ENCODE measurements around the gene TM4SF4.

Gene TM4SF4

DNA sequence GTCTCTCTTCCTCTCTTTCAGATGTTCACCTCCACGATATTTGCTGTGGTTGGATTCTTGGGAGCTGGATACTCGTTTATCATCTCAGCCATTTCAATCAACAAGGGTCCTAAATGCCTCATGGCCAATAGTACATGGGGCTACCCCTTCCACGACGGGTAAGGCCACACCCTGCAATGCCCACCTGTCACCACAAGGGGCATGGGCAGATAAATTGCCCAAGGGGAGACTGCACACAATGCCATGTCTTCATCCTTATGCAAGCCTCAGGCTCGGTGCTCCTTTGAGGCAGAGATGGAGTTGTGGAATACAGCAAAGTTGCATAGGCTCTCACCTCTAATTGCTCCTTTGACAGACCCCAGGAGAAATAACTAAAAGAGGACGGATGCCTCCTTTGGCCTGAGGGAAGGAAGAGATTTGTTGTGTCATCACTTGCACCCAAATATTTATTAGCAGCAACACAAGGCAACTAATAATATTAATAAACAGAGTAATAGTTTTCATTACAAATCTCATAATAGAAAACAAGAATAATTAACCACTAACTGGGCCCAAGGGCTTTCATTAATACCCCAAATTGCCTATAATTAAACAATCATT lies 13.2 kb downstream of the TM4SF4 start:
- DNase-seq: peak; percentile 10 to 54

DNA sequence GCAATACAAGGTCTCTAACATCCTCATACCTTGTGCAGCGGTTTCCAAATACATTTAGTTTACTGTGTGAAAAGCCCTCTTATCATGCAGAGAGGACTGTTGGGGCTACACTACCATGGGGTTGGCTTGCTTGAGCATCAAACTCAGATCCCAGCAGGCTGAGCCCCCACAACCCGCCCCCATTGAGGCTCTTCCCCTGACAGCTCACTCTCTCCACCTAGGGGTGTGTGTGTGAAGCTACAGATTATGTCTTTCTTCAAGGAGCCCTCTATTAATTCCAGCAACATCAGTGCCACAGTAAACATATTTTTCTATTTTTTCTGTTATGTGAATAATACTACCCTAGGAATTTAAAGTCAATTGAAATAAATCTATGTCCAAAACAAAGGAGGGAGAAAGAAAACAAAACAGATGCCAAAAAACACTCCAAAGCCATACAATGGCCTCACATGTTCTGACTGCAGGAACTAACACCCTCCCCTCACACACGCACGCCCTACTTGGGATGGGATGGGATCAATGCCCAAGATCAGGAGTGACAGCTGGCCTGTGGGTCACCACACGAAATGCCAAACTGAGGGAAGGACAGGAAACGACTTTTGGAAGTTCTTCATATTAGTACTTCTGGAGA lies 14.7 kb downstream of the TM4SF4 start:
- peak; percentile 34 to 45 for DNase-seq

DNA sequence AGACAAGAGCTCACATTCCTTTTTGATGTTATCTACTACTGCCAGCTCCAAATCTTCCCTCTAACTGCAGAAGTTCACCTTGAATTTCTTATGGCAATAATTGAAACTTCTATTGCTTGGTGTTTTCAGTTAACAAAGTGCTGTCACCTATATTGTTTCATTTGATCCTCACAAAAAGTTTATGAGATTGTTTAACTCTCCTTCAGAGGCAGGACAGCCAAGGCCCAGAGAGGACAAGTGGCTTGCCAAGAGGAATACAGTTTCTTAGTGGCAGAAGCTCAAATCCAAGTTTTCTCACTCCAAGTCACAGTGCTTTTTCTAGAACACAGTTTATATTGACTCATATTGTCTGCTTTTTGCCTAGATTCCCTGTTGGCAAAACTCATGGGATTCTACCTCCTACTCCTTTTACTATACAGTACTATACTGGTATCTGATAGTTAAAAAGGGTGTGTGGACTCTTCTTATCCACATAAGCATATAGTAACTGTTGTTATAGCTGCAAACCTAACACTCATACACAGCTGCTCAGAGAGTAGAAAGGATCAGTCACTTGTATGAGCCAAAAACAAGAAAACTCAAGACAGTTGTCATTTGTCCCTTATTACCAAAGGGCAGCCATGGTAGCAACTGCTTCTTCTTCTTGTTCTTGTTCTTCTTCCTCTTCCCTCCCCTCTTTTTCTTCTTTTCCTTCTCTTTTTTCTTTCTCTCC lies 15.9 kb downstream of the TM4SF4 start:
- DNase-seq: no peak

DNA sequence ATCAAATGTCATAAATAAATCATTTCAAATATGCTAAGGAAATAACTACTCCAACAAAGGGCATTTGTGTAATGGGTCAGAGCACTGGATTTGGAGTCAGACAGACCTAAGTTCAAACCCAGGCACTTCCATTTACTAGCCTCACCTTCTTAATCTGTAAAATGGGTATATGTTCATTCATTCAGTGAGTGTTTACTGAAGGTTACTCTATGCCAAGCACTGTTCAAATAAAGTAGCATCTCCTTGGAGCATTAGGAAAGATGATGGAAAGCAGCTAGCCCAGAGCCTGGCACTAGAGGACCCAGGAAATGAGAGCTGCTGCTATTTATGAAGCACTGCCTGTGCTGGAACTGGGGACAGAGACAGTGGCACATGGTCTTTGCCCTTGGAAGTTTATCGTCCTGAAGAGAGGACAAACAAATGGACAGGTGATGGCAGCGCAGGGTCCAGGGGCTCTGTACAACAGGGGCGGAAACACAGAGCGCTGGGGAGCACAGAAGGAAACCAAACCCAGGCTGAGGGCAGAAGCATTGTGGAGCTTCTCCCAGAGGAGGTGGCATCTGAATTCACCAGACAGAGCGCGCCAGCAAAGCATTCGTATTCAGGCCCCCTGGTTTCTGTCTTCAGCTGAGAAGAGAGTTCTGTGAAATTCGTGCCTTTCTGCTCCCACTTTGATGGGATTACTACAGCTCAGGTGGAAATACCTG lies 19.0 kb downstream of the TM4SF4 start:
- peak; percentile 51 to 72 for DNase-seq

DNA sequence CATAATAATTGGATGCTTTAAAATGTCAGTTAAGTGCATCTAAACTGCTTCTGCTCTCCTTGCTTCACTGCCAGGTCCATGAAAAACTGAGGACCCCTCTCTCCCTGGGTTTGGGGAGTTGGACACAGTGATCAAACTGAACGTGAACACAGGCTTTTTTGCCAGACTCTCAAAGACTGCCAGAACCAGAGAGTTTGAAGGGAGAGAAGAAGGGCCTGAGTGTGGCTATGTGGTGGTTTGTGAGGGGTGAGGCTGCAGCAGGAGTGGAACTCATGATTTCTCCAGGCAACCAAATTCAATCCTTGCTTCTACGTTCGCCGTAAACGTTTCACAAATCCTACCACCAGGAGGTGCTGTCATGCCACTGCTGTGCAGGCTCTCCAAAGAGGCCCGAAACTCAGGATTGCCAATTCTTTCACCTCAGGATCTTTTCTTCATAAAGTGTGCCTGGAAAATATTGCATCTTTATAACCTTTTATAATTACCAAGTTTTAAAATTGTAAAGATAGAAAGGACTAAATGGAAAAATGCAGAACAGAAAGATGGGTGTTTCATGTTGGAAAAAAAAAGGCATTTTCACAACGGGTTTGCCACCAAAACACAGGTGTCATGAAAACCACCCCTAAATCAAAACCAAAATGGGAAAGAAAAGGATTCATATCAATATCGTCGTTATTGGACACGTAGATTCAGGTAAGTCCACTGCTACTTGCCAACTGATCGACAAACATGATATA lies 19.7 kb downstream of the TM4SF4 start:
- peak; percentile 69 to 84 for DNase-seq

DNA sequence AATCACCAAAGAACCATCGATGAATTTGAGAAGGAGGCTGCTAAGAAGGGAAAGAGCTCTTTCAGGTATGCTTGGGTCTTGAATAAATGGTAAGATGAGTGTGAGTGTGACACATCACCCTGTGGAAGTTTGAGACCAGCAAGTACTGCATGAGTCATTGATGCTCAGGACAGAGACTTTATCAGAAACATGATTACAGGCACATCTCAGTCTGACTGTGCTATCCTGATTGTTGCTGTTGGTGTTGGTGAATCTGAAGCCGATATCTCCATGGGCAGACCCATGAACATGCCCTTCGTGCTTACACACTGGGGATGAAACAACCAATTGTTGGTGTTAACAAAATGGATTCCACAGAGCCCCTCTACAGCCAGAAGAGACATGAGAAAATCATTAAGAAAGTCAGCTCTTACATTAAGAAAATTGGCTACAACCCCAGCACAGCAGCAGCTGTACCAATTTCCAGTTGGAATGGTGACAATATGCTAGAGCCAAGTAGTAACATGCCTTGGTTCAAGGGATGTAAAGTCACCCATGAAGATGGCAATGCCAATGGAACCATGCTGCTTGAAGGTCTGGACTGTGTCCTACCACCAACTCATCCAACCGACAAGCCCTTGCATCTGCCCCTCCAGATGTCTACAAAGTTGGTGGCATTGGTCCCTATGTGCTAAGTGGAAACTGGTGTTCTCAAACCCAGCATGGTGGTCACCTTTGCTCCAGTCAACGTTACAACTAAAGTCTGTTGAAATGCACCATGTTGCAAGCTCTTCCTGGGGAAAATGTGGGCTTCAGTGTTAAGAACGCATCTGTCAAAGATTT lies 20.5 kb downstream of the TM4SF4 start:
- no peak for DNase-seq

DNA sequence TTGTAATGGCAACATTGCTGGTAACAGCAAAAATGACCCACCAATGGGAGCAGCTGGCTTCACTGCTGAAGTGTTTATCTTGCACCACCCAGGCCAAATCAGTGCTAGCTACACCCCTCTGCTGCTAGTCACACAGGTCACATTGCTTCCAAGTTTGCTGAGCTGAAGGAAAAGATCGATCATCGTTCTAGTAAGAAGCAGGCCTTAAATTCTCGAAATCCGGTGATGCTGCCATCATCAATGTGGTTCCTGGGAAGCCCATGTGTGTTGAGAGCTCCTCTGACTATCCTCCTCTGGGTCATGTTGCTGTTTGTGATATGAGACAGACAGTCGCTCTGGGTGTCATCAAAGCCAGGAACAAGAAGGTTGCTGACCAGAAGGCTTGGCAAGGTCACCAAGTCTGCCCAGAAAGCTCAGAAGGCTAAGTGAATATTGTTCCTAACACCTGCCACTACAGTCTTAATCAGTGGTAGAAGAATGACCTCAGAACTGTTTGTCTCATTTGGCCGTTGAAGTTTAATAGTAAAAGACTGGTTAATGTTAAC lies 21.2 kb downstream of the TM4SF4 start:
- no peak for DNase-seq

DNA sequence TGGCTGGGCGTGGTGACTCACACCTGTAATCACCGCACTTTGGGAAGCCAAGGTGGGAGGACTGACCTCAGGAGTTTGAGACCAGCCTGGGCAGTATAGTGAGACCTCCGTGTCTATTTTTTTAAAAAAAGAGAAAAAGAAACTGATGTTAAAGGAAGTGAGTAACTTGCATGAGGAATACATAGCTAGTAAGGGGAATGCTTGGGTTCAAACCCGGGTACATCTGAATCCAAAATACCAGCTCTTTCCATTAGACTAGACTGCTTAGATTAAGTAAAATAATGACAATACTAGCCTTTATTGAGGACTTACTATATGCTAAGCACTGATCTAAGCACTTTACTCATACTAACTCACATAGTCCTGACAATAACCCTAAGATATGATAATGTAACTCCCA lies 22.4 kb downstream of the TM4SF4 start:
- no peak for DNase-seq

DNA sequence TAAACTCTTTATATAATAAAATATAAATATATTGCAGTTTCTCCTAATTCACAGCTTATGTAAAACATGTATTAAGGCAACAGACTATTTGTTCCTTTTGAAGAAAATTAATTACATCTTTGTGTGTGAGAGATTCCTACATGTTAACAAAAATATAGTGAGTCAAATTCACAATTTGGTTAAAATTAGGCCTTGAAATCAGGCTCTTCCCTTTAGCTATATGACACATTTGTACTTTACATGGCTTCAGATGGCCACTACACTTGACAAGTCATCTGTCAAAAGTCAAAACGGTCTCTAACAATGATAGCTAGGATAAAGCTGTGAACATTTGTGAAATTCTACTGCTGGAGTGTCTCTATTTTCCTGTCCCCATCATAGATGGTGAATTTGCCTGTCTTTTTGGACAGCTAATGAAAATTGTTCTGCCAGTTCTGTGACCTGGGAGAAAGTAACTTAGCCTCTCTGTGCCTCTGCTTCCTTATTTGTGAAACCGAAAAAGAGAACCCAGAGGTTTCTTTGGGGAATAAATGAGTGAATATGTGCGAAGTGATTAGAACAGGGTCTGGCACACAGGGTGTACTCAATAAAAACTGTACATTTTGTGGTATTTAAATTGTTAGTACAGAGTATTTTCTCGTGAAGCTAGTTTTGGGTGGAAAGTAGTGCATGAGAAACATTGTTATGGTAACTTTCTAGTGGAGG lies 23.6 kb downstream of the TM4SF4 start:
- no peak for DNase-seq

DNA sequence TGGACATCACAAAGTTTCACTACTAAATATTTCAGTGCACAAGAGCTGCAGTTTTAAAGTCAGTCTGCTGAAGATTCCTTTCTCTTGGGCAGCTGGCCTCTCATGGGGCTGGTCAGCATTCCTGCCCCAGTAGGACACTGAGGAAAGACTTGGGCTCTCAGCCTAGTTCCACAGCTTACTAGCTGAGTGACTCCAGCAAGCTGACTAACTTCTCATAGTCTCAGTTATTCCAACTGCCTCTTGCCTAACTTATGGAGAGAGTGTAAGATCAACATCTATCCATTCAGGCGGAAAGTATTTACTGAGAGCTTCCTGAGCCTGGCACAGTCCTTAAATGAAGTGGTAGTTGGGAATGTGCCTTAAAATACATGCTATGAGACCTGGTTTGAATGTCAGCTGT lies 27.0 kb downstream of the TM4SF4 start:
- DNase-seq: no peak

DNA sequence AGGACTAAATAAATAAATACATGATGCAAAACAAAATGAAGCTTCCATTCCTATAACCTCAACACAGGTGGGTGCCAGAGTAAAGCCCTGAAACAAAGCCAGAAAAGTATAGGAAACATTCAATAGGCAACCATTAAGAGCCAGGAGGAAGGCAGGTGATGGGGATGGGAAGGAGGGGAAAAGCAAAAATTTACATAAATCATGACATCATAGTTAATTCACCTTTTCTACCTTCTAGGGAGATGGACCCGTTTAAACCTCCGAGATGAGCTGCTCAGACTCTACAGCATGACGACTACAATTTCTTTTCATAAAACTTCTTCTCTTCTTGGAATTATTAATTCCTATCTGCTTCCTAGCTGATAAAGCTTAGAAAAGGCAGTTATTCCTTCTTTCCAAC lies 27.9 kb downstream of the TM4SF4 start:
- no peak for DNase-seq

DNA sequence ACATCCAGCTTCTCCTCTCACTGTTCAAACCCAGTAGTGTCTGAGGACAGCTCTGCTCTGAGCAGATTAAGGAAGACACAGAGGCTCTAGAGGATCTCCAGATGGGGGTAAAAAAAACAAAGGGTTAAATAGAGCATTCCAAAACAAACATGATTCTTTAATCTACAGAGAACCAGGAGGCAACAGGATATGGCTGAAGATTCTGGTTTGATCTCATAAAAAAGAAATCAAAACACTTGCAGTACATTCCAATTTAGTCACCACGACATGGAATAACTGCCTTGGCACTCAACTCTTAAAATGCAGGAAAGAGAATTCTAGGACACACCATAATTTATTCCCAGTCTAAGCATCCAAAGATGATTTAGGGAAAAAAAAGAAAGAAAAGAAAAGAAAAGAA lies 32.0 kb downstream of the TM4SF4 start:
- DNase-seq: no peak

DNA sequence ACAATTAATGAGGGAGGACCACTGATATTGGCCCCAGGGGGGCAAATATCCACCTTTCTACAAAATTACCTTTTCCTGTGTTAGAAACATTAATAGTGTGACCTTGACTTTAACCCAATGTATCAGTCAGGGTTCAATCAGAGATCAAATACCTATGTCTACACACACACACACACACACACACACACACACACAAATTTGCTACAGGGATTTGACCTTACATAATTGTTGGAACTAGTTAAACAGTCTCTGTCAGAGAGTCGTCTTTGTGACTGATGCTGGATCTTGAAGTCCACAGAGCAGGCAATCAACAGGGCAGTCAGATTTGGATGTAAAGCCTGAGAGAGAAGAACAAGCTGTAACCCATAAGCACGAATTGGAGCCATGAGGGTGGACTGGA lies 32.5 kb downstream of the TM4SF4 start:
- no peak for DNase-seq

DNA sequence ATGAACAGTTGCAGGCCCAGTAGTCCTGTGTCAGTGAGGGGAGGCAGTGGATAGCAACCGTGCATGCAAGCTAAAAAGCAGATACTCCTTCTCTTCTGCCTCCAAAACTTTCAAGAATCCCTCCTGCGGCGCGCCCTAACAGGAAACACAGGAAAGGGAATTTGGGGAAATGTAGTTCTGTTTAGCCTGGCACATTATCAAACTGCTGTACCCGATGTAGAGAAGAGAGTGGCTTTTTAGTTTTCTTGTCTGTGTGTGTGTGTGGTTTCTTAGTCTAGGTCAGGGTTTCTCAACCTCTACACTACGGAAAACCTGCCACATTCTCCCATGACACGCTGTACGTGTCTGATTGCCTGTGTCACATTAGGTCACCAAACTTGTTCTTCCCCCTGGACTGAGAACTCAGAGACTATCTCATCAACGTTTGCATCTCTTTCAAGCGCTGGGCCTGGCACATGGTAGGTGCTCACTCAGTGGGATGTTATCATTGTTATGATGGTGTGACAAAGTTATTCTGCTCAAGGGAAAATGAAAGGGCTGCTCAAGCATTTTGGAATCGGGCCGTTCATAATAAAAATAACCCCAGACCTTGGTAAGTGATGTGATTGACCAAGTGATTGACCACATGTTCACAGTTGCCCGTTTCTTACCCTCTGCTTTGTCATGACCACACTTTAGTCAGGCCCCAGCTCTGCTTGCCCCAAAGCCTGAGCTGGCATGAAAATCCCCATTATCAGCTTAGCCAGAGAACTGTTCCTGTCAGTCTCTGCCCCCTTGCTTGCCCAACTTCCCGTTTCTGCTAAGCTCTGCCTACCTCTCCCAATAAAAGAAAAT lies 33.2 kb downstream of the TM4SF4 start:
- no peak for DNase-seq

DNA sequence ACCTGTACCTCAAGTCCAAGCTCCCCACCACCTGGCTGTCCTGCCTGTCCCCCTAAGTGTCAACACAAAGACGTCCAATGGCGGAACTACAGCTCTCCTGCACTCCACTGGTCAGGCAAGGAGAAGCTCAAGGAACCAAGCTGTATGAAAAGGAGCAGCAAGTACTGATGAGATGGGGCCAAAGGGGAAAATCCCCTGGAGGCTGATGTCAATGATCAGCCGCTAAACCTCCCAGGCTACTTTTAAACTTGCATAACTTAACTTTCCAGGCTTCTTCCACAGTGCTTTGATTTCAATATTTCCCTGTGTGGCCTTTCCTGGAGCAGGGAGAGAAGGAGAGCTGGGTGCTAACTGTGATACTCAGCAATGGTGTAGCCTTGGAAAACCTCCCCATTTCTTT lies 35.0 kb downstream of the TM4SF4 start:
- no peak for DNase-seq

DNA sequence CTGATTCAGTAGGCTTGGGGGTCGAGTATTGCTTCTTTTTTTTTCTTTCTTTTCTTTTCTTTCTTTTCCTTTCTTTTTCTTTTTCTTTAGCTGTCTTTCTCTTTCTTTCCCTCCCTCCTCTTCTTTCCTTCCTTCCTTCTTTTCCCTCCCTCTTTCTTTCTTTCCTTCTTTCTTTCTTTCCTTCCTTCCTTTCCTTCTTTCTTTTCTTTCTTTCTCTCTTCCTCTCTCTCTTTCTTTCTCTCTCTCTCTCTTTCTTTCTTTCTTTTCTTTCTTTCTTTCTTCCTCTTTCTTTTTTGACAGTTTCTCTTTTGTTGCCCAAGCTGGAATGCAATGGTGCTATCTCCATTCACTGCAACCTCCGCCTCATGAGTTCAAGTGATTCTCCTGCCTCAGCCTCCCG lies 36.0 kb downstream of the TM4SF4 start:
- DNase-seq: no peak

DNA sequence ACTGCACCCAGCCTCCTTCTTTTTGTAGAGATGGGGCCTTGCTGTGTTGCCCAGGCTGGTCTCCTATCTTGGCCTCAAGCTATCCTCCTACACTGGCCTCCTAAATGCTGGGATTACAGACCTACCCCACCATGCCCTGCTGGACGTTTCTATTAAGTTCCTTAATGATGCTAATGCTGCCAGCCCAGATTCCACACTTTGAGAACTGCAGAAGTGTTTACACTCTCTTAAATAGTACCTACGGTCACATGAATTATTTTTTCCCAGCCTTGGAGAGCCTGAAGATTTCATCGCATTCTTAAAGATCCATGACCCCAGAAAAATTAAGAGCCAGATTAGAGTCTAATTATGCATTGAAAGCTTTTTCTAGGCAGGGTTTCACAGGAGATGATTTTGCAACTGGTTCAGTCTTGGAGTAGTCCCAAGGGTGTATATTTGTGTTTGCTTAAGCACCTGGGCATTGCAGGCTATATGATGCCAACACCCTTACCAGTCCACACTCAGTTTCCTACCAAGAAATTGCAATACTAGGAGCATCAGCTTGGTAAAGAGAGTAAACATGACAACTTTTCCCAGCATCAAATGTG lies 36.6 kb downstream of the TM4SF4 start:
- no peak for DNase-seq

DNA sequence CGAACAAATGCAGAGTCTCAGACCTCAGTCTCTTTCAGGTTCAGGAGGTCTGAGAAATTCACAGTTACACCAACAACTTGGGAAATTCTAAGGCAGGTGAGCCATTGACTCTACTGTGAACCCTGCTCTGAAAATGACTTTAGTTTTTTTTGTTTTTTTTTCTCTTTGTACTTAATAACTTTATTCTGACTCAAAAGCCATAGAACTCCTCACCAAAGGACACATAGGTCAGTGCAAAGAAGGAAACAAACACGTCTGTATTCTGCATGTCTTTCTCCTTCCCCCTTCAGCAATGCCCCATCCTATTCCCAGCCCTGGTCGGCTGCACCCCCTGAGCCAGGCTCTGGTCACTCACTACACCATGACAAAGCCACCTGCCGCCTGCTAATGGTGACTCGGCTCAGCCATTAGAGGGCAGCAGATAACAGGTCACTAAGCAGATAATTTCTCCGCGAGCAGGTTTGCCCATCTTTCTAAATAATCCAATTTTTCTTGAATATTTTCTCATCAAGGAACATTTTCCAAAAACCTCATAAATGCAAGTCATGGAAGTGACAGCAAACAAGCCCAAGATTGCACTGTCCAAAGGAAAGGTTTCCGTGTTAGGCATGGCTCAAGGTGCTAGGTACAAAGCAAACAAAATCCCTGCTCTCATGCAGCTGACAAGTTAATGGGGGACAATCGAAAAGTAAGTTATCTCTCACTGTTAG lies 37.7 kb downstream of the TM4SF4 start:
- DNase-seq: peak; percentile 78 to 81

DNA sequence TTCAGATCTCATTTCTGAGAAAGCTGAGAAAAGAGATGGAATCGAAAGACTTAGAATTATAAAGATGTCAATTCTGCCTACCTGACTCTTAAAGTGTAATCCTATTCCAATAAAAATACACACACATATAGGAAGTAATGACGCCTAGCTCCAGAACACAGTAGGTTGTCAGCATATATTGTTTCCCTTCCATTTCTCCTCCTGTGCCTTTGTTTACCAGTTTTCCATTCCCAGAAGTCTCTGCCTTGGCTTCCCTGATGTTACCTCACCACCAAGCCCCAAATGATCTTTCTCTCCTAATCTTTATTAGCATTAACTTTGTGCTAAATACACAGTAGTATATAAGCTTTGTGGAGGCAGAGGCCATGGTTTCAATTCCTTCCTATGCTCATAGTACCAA lies 40.0 kb downstream of the TM4SF4 start:
- DNase-seq: no peak
